Endothelial cell of umbilical vein (primary cell): ENCODE results near the gene ERCC4. TPM values are rescaled to one million over a fixed set of nuclear protein-coding genes. Genes with fewer than 3 reads are reported as not detected.
A peak's percentile ranks its signal among the peaks of the same experiment; 100 is the strongest.

ENCODE experiments used
- BruUV-seq: library from RNA; stranded (reverse); fragments of 400-500 nt; replicated peaks from 2 replicates; lab custom pipeline; 2021; lab: Mats Ljungman, UMichigan
- CTCF ChIA-PET: fragments of 300-600, 350-600 bp; sonication (Branson Sonifier 250); formaldehyde crosslinking; loops from one replicate; lab custom pipeline; 2021; ENCODE audit warnings: antibody characterized with exemption, inconsistent platforms; lab: Charles Lee
- POLR2A ChIA-PET: fragments of 300-600, 350-600 bp; sonication (Branson Sonifier 250); formaldehyde crosslinking; loops from one replicate; lab custom pipeline; 2021; ENCODE audit warnings: antibody characterized with exemption, inconsistent platforms; lab: Charles Lee
- DNase-seq: peaks from one replicate; pipeline ENCODE4 v3.0.0-alpha.2; 2011; ENCODE audit warnings: low read depth, low spot score
- FAIRE-seq: peaks from 2 replicates; lab custom pipeline; 2011; peaks lifted over from hg19 to GRCh38; lab: Jason Lieb, UNC
- H2AFZ ChIP-seq: 2 replicates; pipeline ENCODE4 v1.6.0; 2012; ENCODE audit warnings: low read depth, low read length, control low read depth, inconsistent platforms
- H3K27ac ChIP-seq: 2 replicates; pipeline ENCODE4 v1.5.1; 2011; ENCODE audit warnings: low read depth, mild to moderate bottlenecking, control low read depth, low read length, moderate library complexity; ENCODE audit not compliant: insufficient read depth
- H3K27me3 ChIP-seq, 2 experiments: 2 replicates each; pipeline versions ENCODE4 v1.6.0 to v1.6.1; 2011; ENCODE audit warnings: low read length in 2 of 2, mixed read lengths in 1 of 2; ENCODE audit not compliant: control insufficient read depth in 2 of 2, insufficient read depth in 2 of 2
- H3K36me3 ChIP-seq, 2 experiments: 2 replicates in 1 of 2; 3 replicates in 1 of 2; pipeline ENCODE4 v1.5.1; 2011; ENCODE audit warnings: low read length in 2 of 2, mild to moderate bottlenecking in 1 of 2, moderate library complexity in 1 of 2; ENCODE audit not compliant: control insufficient read depth in 2 of 2, insufficient read depth in 2 of 2; ENCODE audit errors: extremely low read depth in 1 of 2
- H3K4me1 ChIP-seq: 3 replicates; pipeline ENCODE4 v1.5.1; 2011; ENCODE audit warnings: mild to moderate bottlenecking, low read length; ENCODE audit not compliant: control insufficient read depth, insufficient read depth; ENCODE audit errors: extremely low read depth
- H3K4me2 ChIP-seq: 2 replicates; pipeline ENCODE4 v1.6.1; 2011; ENCODE audit warnings: low read length, control low read depth, mixed read lengths; ENCODE audit not compliant: insufficient read depth
- H3K4me3 ChIP-seq, 3 experiments: fragments of 200-600 bp in 1 of 3; sonication (generic), shearing (Covaris generic) in 1 of 3; replicated peaks in 1 of 3; 2 replicates each; pipeline ENCODE4 v1.5.1; 2011 to 2016; ENCODE audit warnings: control low read depth in 3 of 3, low read length in 3 of 3, mild to moderate bottlenecking in 2 of 3, inconsistent platforms in 1 of 3, low read depth in 1 of 3, moderate library complexity in 1 of 3; ENCODE audit not compliant: insufficient read depth in 1 of 3
- H3K79me2 ChIP-seq: 2 replicates; pipeline ENCODE4 v1.6.0; 2012; ENCODE audit warnings: low read length, inconsistent platforms; ENCODE audit not compliant: control insufficient read depth, insufficient read depth
- H3K9ac ChIP-seq: replicated peaks from 2 replicates; pipeline ENCODE3; 2011; ENCODE audit warnings: low read length, control low read depth; ENCODE audit not compliant: insufficient read depth; ENCODE audit errors: extremely low read depth
- H3K9me1 ChIP-seq: replicated peaks from 3 replicates; pipeline ENCODE4 v1.6.0; 2011; ENCODE audit warnings: mild to moderate bottlenecking, low read length; ENCODE audit not compliant: control insufficient read depth, insufficient read depth; ENCODE audit errors: extremely low read depth
- H3K9me3 ChIP-seq: replicated peaks from 2 replicates; pipeline ENCODE4 v1.5.1; 2012; ENCODE audit warnings: low read length, inconsistent platforms; ENCODE audit not compliant: control insufficient read depth, insufficient read depth
- H4K20me1 ChIP-seq: replicated peaks from 2 replicates; pipeline ENCODE3; 2011; ENCODE audit warnings: mild to moderate bottlenecking, low read length; ENCODE audit not compliant: control insufficient read depth, insufficient read depth; ENCODE audit errors: extremely low read depth
- EZH2 ChIP-seq: IDR thresholded peaks from 2 replicates; pipeline ENCODE4 v1.6.1; 2012; ENCODE audit warnings: borderline replicate concordance, low read depth, mild to moderate bottlenecking, moderate library complexity, low read length, inconsistent platforms; ENCODE audit not compliant: severe bottlenecking
- FOS ChIP-seq: IDR thresholded peaks from 2 replicates; pipeline ENCODE4 v1.6.1; 2011; ENCODE audit warnings: mild to moderate bottlenecking, low read length, moderate library complexity, borderline replicate concordance; ENCODE audit not compliant: insufficient read depth
- GATA2 ChIP-seq: IDR thresholded peaks from 2 replicates; pipeline ENCODE4 v1.7.0; 2011; ENCODE audit warnings: low read depth, mild to moderate bottlenecking, moderate library complexity, mixed read lengths, low read length; ENCODE audit not compliant: insufficient read length, insufficient read depth
- JUN ChIP-seq: IDR thresholded peaks from 2 replicates; pipeline ENCODE4 v1.6.1; 2011; ENCODE audit warnings: borderline replicate concordance, low read depth; ENCODE audit not compliant: insufficient read length, insufficient read depth
- MYC ChIP-seq: IDR thresholded peaks from one replicate; pipeline ENCODE4 v1.6.1; 2011; ENCODE audit warnings: mild to moderate bottlenecking, low read depth, low read length
- POLR2A ChIP-seq: IDR thresholded peaks from 2 replicates; pipeline ENCODE4 v1.6.1; 2012; ENCODE audit warnings: low read depth, mild to moderate bottlenecking, control low read depth, low read length
- POLR2AphosphoS5 ChIP-seq: IDR thresholded peaks from 2 replicates; pipeline ENCODE4 v1.6.1; 2012; ENCODE audit warnings: low read depth, mild to moderate bottlenecking, control low read depth, low read length, moderate library complexity; ENCODE audit not compliant: insufficient read depth
- dilution Hi-C: fragments of 300-500 bp; cut with MboI; formaldehyde crosslinking; loops from one replicate; pipeline ENCODE4 v1.15.0; 2019; ENCODE audit warnings: low sequenced_read_pairs; ENCODE audit not compliant: extremely low pct_ligation_motif_present
- intact Hi-C: fragments of 100-400 bp; cut with micrococcal nuclease; formaldehyde crosslinking; loops from one replicate; pipeline ENCODE4 v1.10.0; 2022
- polyA plus RNA-seq, 4 experiments: library from polyadenylated mRNA; depleted of rRNA in 3 of 4; stranded (reverse) in 3 of 4; unstranded in 1 of 4; fragments of >200 nt; gene quantifications; 2 replicates each; pipeline versions ENCODE4 v1.2.1 to v1.2.3, GENCODE V29; 2011 to 2012; ENCODE audit warnings: missing spikeins in 1 of 4
- total RNA-seq: library from RNA; stranded (reverse); gene quantifications from 2 replicates; pipeline ENCODE4 v1.2.3, GENCODE V29; 2021
- TF ChIP-seq, protein P1 (sequence below), 2 donors: IDR thresholded peaks; 1 replicate in 1 of 2; 2 replicates in 1 of 2; pipeline ENCODE4 v1.5.1; 2011; ENCODE audit warnings: low read length in 2 of 2, mild to moderate bottlenecking in 2 of 2, moderate library complexity in 2 of 2, control low read depth in 1 of 2, inconsistent platforms in 1 of 2, low read depth in 1 of 2; ENCODE audit not compliant: insufficient read depth in 1 of 2; ENCODE audit errors: extremely low read depth in 1 of 2
- TF ChIP-seq, protein P2 (sequence below): IDR thresholded peaks from 2 replicates; pipeline ENCODE4 v1.6.1; 2011; ENCODE audit not compliant: insufficient read depth, insufficient read length

ERCC4 gene
- total and polyA plus RNA-seq, 2 donors (not counting 3 experiments of a cell fraction or from before 2014, with no cell fraction given): 4.9 to 17.1 TPM

DNA sequence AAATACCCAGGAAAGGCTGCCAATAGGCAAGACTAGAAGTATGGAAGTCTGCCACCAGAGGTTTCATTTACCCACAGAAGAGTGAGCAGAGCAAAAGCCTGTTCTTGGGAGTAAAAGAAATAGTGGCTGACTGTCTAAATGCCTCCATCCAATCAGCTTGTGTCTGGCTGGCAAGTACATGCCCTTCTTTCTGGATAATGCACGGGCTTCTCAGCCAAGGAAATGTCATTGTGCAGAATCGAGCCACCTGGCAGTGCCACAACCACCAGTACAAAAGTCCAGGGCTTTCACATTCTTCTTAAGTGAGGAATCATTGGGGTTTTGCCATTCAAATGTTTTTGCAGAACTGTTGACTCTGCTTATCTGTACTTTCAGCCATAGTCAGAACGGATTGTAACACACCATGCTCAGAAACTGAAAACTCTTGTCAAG lies 10.1 kb upstream of the ERCC4 start:
- FAIRE-seq (no peak), DNase-seq (peak; percentile 13)
- intact Hi-C loops (no loop called here), dilution Hi-C loops (no loop called here)
- ChIA-PET POLR2A (no interaction called here), CTCF (interaction anchor here (1.5 kb wide), 1 partner anchor 13 kb away, joined by 3 read pairs; no protein-coding TSS in a partner anchor)
- Histone ChIP-seq H3K79me2 (no peaks in the 10 kb centered on the region), H2AFZ (no peak overlapping the region), H3K9me1 (no peaks in the 10 kb centered on the region), H3K27me3 (peaks cover 0 to 2% of the 10 kb centered on the region in 2 experiments), H3K4me1 (no peaks in the 10 kb centered on the region), H3K27ac (no peak overlapping the region), H3K9ac (no peak overlapping the region), H3K4me3 (no peak overlapping the region), H3K36me3 (no peaks in the 10 kb centered on the region), H4K20me1 (no peaks in the 10 kb centered on the region), H3K9me3 (no peaks in the 10 kb centered on the region), H3K4me2 (no peak overlapping the region)
- no TSS peak for BruUV-seq
- no peak for TF ChIP-seq JUN
- TF ChIP-seq, protein P1, sequence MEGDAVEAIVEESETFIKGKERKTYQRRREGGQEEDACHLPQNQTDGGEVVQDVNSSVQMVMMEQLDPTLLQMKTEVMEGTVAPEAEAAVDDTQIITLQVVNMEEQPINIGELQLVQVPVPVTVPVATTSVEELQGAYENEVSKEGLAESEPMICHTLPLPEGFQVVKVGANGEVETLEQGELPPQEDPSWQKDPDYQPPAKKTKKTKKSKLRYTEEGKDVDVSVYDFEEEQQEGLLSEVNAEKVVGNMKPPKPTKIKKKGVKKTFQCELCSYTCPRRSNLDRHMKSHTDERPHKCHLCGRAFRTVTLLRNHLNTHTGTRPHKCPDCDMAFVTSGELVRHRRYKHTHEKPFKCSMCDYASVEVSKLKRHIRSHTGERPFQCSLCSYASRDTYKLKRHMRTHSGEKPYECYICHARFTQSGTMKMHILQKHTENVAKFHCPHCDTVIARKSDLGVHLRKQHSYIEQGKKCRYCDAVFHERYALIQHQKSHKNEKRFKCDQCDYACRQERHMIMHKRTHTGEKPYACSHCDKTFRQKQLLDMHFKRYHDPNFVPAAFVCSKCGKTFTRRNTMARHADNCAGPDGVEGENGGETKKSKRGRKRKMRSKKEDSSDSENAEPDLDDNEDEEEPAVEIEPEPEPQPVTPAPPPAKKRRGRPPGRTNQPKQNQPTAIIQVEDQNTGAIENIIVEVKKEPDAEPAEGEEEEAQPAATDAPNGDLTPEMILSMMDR (IDR thresholded peaks at IDR 0.05; ENCODE audit: extremely low read depth in 1 of 2, insufficient read depth in 1 of 2, low read depth in 1 of 2, low read length in 2 of 2): no peak
- TF ChIP-seq POLR2AphosphoS5: no peak
- TF ChIP-seq POLR2A: no peak
- no peak for TF ChIP-seq MYC
- no peak for TF ChIP-seq EZH2
- TF ChIP-seq, protein P2, sequence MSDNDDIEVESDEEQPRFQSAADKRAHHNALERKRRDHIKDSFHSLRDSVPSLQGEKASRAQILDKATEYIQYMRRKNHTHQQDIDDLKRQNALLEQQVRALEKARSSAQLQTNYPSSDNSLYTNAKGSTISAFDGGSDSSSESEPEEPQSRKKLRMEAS: no peak
- no peak for TF ChIP-seq GATA2
- no peak for TF ChIP-seq FOS
